Measurements from ENCODE around the gene ZNF554. TPM values are rescaled to one million over a fixed set of nuclear protein-coding genes. Genes with fewer than 3 reads are reported as not detected.

ZNF554 gene
- total RNA-seq, 2 donors from 2014 or later: 8.4 to 9.2 TPM

GRCh38 chr19:2780284-2780683 lies 39.4 kb upstream of the ZNF554 start:
- no peaks in the 10 kb centered on the region for H3K27me3 Mint-ChIP-seq (ENCODE audit: insufficient read depth)
- no peak overlapping the region for H3K4me3 ChIP-seq (ENCODE audit: low read length)
- peaks cover 31% of the 10 kb centered on the region for H3K36me3 Mint-ChIP-seq (ENCODE audit: low read depth)
- no peak overlapping the region for H3K4me3 Mint-ChIP-seq
- no peak for TF ChIP-seq CTCF (conservative IDR thresholded peaks at IDR 0.05)
- H3K27me3 ChIP-seq (ENCODE audit: control insufficient read depth, insufficient read depth, low read length, poor library complexity, severe bottlenecking): no peaks in the 10 kb centered on the region
- no peak for DNase-seq
- H3K27ac Mint-ChIP-seq: peak overlapping the region; percentile 28
- H3K4me1 ChIP-seq (ENCODE audit: control insufficient read depth, insufficient read depth, low read length): no peaks in the 10 kb centered on the region
- H3K36me3 ChIP-seq (ENCODE audit: control insufficient read depth, insufficient read depth, low read length): peaks cover 34% of the 10 kb centered on the region
- WGBS, 2 experiments (ENCODE audit: insufficient coverage in 1 of 2, insufficient read length in 1 of 2): 91 to 93% methylated on average over 7 of the region's 7 CpGs
- H3K4me1 Mint-ChIP-seq: peaks cover 14% of the 10 kb centered on the region
- H3K9me3 Mint-ChIP-seq: peaks cover 4% of the 10 kb centered on the region
- no peak overlapping the region for H3K9ac ChIP-seq (ENCODE audit: extremely low read depth, low read length, poor library complexity, severe bottlenecking)
- H3K9me3 ChIP-seq (ENCODE audit: control insufficient read depth, low read length): no peaks in the 10 kb centered on the region
- no peak overlapping the region for H3K27ac ChIP-seq (ENCODE audit: low read depth, low read length)

- no peaks in the 10 kb centered on the region for H3K27me3 Mint-ChIP-seq (ENCODE audit: insufficient read depth)
- WGBS, 2 experiments (ENCODE audit: insufficient coverage in 1 of 2, insufficient read length in 1 of 2): 2% methylated on average over 20 to 24 of the region's 24 CpGs
- no peaks in the 10 kb centered on the region for H3K27me3 ChIP-seq (ENCODE audit: control insufficient read depth, insufficient read depth, low read length, poor library complexity, severe bottlenecking)
- no peak overlapping the region for H3K27ac ChIP-seq (ENCODE audit: low read depth, low read length)
- peak overlapping the region; percentile 90 for H3K27ac Mint-ChIP-seq
- no peak for DNase-seq
- no peak for TF ChIP-seq CTCF (conservative IDR thresholded peaks at IDR 0.05)
- H3K9me3 Mint-ChIP-seq: peaks cover 4% of the 10 kb centered on the region
- H3K36me3 ChIP-seq (ENCODE audit: control insufficient read depth, insufficient read depth, low read length): peaks cover 26% of the 10 kb centered on the region
- peak overlapping the region; percentile 92 for H3K9ac ChIP-seq (ENCODE audit: extremely low read depth, low read length, poor library complexity, severe bottlenecking)
- peaks cover 14% of the 10 kb centered on the region for H3K36me3 Mint-ChIP-seq (ENCODE audit: low read depth)
- peak overlapping the region; percentile 81 for H3K4me3 ChIP-seq (ENCODE audit: low read length)
- H3K4me1 Mint-ChIP-seq: peaks cover 14% of the 10 kb centered on the region
- peak overlapping the region; percentile 88 for H3K4me3 Mint-ChIP-seq
- H3K9me3 ChIP-seq (ENCODE audit: control insufficient read depth, low read length): no peaks in the 10 kb centered on the region
- no peaks in the 10 kb centered on the region for H3K4me1 ChIP-seq (ENCODE audit: control insufficient read depth, insufficient read depth, low read length)
Measured at GRCh38 chr19:2782329-2782935, 37.2 kb upstream of the ZNF554 start.

- Mint-ChIP-seq H3K36me3 (ENCODE audit: low read depth) (peaks cover 12% of the 10 kb centered on the region), H3K27me3 (ENCODE audit: insufficient read depth) (no peaks in the 10 kb centered on the region), H3K4me3 (peak within 1 kb of the TSS; percentile 88), H3K9me3 (peaks cover 4% of the 10 kb centered on the region), H3K27ac (peak within 1 kb of the TSS; percentile 90), H3K4me1 (peaks cover 14% of the 10 kb centered on the region)
- Histone ChIP-seq H3K4me3 (ENCODE audit: low read length) (peak within 1 kb of the TSS; percentile 81), H3K4me1 (ENCODE audit: control insufficient read depth, insufficient read depth, low read length) (no peaks in the 10 kb centered on the region), H3K9ac (ENCODE audit: extremely low read depth, low read length, poor library complexity, severe bottlenecking) (peak within 1 kb of the TSS; percentile 92), H3K27ac (ENCODE audit: low read depth, low read length) (peak within 1 kb of the TSS; percentile 86), H3K9me3 (ENCODE audit: control insufficient read depth, low read length) (no peaks in the 10 kb centered on the region), H3K27me3 (ENCODE audit: control insufficient read depth, insufficient read depth, low read length, poor library complexity, severe bottlenecking) (no peaks in the 10 kb centered on the region), H3K36me3 (ENCODE audit: control insufficient read depth, insufficient read depth, low read length) (peaks cover 19% of the 10 kb centered on the region)
- DNase-seq: peak; percentile 99
- peak; percentile 65 for TF ChIP-seq CTCF (conservative IDR thresholded peaks at IDR 0.05)
- 2 to 3% methylated on average over 25 to 68 of the region's 68 CpGs for WGBS, 2 experiments (ENCODE audit: insufficient coverage in 1 of 2, insufficient read length in 1 of 2)
Measured at GRCh38 chr19:2782936-2783780, 36.5 kb upstream of the ZNF554 start, which contains the start of gene SGTA. TSS of gene SGTA (minus strand) at chr19:2783273. CDS start at chr19:2769068, 14,205 bp downstream.

Measured in endodermal cell (in vitro differentiated cells).